Stimulated activated CD8-positive, alpha-beta memory T cell treated with anti-CD3 and anti-CD28 coated beads, Interleukin-12 subunit alpha, Interleukin-12 subunit beta, amount 100 ng/mL, for 4 hours (primary cell): ENCODE measurements around the gene STUB1.
"Not testable (repeated sequence)": the region's sequence is repeated elsewhere in the genome, so short reads cannot be mapped to it uniquely, and the experiment has no call there.

ENCODE experiments used
- DNase-seq: peaks from one replicate; pipeline ENCODE4 v3.0.0-alpha.2; 2020; ENCODE audit warnings: low read depth

STUB1 gene

DNA sequence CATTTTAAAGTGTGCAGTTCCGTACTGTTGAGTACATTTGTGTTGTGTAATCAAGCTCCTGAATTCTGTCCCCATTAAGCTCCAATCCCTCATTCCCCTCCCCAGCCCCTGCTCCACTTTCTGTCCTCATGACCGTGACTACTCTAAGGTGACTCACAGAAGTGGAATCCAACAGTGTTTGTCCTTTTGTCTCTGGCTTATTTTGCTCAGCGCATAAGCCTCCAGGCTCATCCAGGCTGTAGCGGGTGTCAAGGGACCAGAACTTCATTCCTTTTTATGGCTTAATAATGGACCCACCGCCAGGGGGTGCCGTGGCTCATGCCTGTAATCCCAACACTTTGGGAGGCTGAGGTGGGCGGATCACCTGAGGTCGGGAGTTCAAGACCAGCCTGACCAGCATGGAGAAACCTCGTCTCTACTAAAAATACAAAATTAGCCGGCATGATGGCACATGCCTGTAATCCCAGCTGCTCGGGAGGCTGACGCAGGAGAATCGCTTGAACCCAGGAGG is 32.6 kb downstream of the STUB1 start:
- DNase-seq: not testable (repeated sequence)

DNA sequence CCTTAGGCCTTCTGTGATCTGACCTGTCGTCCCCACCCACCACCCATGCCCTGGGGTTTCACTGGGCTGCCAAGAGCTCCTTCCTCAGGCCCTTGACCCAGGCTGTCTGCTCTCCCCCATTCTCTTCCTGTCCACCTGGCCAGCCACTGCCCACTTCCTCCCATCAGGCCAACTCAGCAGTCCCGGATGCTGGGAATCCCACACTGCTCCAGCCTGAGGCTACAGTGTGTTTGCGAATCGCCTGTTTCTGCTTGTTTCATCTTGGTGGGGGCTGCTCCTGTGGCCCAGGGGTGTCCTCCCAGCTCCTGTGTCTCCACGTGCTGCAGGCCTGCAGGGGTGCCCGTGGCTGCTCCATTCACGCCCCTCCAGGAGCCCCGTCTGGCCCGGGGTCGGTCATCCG is 33.9 kb downstream of the STUB1 start:
- no peak for DNase-seq

- DNase-seq: peak; percentile 83
Observed at GRCh38 chr16:714558-715476, 34.6 kb downstream of the STUB1 start, which contains the start of gene METRN. Gene METRN, plus strand, starts transcription at chr16:715118. Its CDS starts 172 bp downstream, at chr16:715290.

DNA sequence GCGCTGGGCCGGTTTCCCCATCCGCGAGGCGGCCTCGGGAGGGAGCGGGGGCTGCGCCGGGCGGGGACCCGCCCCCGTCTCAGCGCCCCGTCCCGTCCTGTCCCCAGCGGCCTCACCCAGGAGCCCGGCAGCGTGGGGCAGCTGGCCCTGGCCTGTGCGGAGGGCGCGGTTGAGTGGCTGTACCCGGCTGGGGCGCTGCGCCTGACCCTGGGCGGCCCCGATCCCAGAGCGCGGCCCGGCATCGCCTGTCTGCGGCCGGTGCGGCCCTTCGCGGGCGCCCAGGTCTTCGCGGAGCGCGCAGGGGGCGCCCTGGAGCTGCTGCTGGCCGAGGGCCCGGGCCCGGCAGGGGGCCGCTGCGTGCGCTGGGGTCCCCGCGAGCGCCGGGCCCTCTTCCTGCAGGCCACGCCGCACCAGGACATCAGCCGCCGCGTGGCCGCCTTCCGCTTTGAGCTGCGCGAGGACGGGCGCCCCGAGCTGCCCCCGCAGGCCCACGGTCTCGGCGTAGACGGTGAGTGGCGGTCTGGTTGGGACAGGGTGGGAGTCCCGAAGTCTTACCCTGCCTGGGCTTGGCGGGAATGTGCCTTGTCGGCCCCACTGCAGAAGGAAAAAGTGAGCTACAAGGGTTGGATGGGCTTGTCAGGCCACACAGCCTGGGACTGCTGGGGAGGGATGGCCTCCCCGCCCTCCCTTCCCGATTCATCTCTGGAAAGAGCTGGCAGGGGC is 35.4 kb downstream of the STUB1 start:
- no peak for DNase-seq

GRCh38 chr16:716200-716568 is 36.0 kb downstream of the STUB1 start:
- no peak for DNase-seq

- no peak for DNase-seq
Observed at GRCh38 chr16:716768-717325, 36.6 kb downstream of the STUB1 start.

- DNase-seq: no peak
Observed at GRCh38 chr16:717450-718245, 37.4 kb downstream of the STUB1 start.

DNA sequence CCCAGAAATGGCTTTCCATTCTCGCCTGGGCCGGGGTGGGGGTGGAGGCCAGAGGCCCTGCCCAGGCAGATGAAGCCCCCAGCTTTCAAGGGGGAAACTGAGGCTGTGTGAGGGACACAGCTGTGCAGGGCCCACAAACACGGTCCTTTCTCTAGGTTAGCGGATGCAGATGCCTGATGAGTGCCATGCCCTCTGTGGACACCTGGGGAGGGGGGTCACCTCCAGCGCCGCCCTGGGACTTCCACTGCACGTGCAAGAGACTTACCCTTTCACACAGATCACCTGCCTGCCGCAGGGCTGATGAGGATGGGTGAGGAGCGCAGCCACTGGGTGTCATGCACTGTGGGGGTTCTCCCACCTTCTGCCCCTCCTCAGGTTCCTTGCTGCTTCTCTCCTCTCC is 38.2 kb downstream of the STUB1 start:
- DNase-seq: no peak

DNA sequence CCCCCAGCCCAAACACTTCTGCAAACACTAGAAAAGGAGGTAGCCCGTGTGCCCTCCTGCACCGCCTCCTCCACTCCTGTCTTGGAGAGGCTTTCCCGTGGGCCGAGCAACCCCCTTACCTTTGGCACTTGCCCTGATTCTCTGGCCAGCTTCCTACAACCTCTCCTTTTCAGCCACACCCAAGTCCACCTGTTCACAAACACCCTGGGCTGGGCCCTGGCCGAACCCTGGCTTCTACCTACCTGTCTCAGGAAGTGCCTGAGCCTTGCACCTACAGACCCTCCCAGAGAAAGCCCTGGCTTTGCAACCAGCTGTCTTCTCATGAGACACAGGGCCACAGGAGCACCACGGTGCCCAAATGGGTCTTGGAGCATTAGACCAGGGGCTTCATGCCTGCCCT is 38.7 kb downstream of the STUB1 start:
- no peak for DNase-seq

- DNase-seq: no peak
Observed at GRCh38 chr16:719815-720446, 39.7 kb downstream of the STUB1 start.

GRCh38 chr16:720447-720989 is 40.3 kb downstream of the STUB1 start:
- no peak for DNase-seq

GRCh38 chr16:720990-721764 is 41.0 kb downstream of the STUB1 start, which contains the start of gene ANTKMT:
Gene ANTKMT, plus strand, starts transcription at chr16:721146. Its CDS starts 129 bp downstream, at chr16:721275.
- DNase-seq: peak; percentile 67

DNA sequence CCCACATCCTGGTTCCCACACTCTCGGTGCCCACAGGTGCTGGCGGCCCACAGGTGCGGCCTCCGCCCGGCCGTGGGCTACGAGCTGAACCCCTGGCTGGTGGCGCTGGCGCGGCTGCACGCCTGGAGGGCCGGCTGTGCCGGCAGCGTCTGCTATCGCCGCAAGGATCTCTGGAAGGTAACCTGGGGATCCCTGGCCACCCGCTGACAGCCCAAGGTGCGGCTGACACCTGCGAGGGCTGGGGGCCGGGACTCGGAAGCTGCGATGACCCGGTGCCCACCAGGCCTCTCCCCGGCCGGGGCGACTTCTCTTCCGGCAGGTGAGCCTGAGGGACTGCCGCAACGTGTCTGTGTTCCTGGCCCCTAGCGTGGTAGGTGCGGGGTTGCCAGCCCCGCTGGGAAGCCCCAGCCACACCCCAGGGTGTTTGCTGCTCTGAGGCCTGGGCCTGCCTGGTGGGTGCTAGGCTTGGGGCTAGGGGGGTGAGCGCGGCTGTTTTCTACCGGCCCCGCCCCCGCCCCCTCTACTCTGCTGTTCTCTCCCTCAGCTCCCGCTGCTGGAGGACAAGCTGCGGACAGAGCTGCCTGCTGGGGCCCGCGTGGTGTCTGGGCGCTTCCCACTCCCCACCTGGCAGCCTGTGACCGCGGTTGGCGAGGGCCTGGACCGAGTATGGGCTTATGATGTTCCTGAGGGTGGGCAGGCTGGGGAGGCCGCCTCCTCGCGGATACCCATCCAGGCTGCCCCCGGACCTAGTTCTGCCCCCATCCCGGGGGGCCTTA is 41.7 kb downstream of the STUB1 start:
- no peak for DNase-seq

- no peak for DNase-seq
Observed at GRCh38 chr16:722835-723633, 42.8 kb downstream of the STUB1 start.

GRCh38 chr16:723695-724094 is 43.5 kb downstream of the STUB1 start:
- DNase-seq: no peak

- no peak for DNase-seq
Observed at GRCh38 chr16:724188-725040, 44.2 kb downstream of the STUB1 start.

- DNase-seq: no peak
Observed at GRCh38 chr16:725041-725376, 44.8 kb downstream of the STUB1 start.
